Adrenal gland (tissue), 5 donors: ENCODE measurements around the gene JARID2.

Experiments
- CTCF ChIP-seq, 6 experiments: fragments of 450-650 bp in 4 of 6; fragments of 200-600 bp in 2 of 6; sonication (generic) in 1 of 6; IDR thresholded peaks; 1 replicate in 5 of 6; 2 replicates in 1 of 6; pipeline versions ENCODE4 v1.5.1 to v1.8.0; 2016 to 2021; ENCODE audit warnings: antibody characterized with exemption in 6 of 6, mild to moderate bottlenecking in 2 of 6, moderate library complexity in 1 of 6
- POLR2A ChIP-seq, 2 donors: fragments of 450-650 bp; IDR thresholded peaks; one replicate each; pipeline ENCODE4 v1.6.1; 2017; ENCODE audit warnings: antibody characterized with exemption in 2 of 2, mild to moderate bottlenecking in 2 of 2, moderate library complexity in 1 of 2
- donor health status: DM: no; HTN: no; CAD: no.

- TF ChIP-seq CTCF (IDR thresholded peaks at IDR 0.05), result peak; percentile 88 to 95 (median 90)
- TF ChIP-seq POLR2A (IDR thresholded peaks at IDR 0.05), result peak in 1 of 2 donors; percentile 14
These were observed 245.6 kb downstream of the JARID2 start for GRCh38 chr6:15491255-15491985.
